NCI-H510A treated with DMSO at 0.1 percent for 48 hours (cell line): Measurements from ENCODE around the gene FIBCD1.
"Not testable (repeated sequence)": the region's sequence is repeated elsewhere in the genome, so short reads cannot be mapped to it uniquely, and the experiment has no call there.

Experiments used
- DNase-seq: peaks from one replicate; lab custom pipeline; 2025; lab: John Stamatoyannopoulos, UW

The FIBCD1 gene

DNA sequence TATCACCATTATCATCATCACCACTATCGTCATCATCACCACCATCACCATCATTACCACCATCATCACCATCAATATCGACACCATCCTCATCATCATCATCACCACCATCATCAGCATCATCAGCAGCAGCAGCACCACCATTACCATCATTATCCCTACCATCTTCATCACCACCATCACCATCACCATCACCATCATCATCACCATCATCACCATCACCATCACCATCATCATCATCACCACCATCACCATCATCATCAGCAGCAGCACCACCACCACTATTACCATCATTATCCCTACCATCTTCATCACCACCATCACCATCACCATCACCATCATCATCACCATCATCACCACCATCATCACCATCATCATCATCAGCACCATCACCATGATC is 15.9 kb upstream of the FIBCD1 start:
- not testable (repeated sequence) for DNase-seq

DNA sequence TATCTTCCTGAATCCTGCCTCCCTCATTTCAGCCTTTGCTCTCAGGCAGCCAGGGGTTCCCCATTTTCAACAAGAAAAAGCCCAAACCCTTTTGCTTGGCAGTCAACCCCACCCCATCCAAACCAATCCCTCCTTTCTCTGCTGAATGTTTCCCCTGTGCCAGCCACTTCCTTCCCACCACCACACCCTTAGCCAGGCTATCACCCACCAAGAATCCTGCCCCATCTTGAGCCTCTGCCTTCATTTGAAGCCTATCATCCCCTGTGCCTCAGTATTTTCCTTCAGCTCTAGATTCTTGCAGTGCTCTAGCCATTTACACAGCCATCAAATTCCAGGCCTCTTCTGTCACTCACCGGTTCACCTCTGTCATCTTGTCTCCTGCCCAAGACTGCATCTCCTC is 15.3 kb upstream of the FIBCD1 start:
- no peak for DNase-seq

DNA sequence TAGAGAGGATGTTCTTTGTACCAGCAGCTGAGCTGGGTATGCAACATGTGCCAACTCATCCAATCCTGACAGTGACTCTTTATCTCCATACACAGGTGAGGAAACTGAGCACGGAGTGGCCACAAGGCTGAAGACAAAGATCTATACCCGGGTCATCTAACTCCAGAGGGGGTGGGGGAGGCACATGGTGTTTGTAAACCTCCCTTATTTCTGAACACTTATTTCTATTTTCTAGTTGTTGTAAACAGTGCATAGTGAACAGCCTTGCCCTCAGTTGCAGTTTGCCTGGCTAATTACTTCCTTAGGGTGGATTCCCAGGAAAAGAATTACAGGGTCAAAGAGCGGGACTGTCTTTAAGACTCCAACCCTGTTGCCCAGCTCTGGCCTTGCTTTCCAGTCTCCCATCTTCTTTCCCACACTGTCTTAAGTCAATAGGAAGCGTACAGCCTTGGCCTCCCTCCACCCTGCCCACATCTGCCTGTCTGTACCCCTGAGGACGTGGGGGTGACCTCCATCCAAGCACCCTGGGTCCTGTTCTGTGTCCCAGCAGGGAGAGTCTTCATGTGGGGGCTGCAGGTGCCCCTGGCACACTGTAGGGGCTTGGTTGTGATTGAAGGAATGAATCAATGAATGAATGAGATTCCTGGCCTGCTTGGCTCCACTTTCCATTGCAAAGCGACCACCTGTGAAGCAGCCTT is 13.2 kb upstream of the FIBCD1 start:
- DNase-seq: no peak

DNA sequence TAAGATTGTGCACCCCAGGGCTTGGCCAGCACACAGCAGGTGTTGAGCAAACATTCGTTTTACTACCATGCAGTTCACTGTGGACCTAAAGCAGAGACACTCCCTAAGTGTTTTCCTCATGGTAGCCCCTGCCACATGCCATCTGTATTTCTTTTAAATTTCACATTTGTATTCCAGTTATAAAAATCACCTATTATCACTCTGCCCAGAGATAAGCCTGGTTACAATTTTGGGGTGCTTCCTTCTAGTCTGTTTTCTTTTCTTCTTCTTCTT is 10.9 kb upstream of the FIBCD1 start:
- no peak for DNase-seq

DNA sequence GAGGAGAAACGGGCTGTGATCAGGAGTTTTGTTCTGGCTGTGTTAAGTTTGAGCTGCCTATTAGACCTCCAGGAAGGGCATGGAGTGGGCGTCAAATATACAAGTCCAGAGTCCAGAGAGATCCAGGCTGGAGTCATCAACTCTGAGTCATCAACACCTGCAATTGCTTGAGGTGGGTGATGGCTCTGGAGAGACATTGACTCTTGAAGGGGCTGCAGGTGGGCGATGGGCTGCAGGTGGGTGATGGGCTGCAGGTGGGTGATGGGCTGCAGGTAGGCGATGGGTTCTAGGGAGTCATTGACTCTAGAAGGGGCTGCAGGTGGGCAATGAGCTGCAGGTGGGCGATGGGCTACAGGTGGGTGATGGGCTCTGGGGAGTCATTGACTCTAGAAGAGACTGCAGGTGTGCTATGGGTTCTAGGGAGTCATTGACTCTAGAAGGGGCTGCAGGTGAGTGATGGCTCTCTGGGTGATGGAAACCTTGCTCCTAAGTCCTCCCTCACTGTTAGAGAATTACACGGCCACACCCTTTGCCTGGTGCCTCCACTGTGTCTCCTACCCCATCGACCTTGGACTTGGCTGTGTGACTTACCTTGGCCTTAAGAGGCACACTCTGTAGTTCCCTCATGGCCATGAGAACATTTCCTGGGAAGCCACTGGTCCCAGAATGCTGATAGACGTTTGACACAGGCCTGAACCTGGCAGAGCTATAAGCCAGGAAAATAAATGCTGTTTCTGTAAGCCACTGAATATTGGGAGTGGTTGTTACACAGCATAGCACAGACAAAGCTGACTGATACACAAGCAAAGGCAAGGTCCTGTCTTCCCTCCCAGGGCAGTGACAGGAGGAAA is 10.4 kb upstream of the FIBCD1 start:
- DNase-seq: no peak

DNA sequence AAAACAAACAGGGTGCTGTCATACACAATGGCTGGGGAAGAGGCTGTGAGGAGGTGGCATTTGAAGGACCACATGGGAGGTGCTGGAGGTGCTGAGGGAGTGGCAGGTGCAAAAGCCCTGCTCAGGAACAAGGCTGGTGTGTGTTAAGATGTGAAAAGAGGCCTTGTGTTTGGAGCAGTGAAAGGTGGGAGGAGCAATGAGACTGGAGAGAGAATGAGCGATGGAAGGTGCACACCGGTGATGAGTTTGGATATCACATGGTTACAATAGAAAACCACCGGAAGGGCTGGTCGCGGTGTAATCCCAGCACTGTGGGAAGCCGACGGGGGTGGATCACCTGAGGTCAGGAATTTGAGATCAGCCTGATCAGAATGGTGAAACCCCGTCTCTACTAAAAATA is 9.2 kb upstream of the FIBCD1 start:
- peak; percentile 86 for DNase-seq

DNA sequence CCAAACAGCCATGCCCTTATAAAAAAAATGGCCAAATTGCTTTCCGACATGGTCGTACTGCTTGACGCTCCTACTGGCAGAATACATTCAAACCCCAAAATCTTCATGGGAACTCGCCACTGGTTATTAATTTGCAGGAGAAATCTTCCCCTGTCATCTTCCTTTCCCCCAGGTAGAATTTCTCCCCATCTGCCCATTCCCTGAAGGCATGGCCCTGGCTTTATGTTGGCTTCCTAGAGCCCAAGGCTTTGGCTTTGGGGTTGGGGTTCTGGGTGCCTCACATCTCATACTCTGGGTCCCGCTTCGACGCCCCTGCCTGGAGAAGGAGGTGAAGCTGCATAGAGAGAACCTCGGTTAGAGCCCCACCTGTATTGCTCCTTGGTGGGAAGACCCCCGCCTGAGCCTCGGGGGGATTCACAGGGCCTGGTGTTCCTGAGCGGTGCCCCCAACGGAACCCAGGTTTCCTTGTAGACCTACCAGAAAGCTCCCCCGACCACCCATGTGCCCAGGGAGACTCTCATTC is 8.6 kb upstream of the FIBCD1 start:
- no peak for DNase-seq

DNA sequence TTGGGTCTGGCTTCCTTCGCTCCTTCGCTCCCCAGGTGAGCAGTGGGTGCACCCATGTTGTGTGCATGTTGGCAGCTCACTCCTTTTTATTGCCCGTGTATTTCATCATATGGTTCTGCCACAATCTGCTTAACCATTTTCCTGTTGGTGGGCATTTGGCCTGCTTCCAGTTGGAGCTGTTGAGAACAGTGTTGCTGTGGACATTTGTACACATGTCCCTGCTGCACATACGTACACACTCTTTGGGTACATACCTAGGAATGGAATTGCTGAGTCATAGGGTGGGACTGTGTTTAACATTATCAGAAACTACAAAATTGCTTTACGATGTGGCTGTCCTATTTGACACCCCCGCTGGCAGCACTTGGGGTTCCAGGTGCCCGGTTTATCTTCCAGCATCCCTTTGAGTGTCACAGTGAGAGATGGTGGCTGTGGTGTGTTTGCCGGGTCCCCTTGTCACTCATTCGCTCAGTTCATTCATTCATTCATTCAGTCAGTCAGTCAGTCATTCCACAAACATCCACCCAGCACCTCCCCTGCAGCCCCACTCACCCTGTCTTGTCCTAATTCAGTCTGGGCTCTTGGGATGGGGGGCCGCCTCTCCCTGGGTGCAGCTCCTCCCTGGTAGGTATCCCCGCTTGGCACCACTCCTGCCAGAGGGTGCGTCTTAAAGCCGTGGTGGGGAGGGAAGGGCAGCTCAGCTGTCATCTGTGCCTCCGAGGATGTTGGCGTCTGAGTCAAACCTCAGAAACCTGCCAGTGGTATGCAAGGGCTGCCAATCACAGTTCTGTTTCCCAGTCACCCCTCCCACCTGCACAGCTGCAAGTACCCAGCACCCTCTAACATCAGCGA is 7.9 kb upstream of the FIBCD1 start:
- DNase-seq: peak; percentile 28

DNA sequence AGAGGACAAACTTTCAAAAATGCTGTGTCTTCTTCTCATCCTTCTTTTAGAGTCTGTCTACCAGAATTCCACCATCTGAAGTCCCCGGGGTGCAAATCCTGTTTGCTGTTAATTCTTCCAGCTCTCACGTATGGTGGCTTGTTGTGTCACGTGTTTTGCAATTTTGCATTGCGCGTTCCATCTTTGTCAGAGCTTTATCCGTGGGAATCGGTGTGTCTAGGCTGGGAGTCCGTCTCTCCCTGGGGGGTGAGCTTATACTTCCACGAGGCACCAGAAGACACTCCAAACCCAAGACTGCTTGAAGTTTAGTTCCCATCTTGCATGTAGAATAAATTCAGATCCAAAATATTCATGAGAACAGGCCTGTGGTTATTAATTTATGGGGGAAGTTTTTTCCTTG is 6.1 kb upstream of the FIBCD1 start:
- DNase-seq: no peak

DNA sequence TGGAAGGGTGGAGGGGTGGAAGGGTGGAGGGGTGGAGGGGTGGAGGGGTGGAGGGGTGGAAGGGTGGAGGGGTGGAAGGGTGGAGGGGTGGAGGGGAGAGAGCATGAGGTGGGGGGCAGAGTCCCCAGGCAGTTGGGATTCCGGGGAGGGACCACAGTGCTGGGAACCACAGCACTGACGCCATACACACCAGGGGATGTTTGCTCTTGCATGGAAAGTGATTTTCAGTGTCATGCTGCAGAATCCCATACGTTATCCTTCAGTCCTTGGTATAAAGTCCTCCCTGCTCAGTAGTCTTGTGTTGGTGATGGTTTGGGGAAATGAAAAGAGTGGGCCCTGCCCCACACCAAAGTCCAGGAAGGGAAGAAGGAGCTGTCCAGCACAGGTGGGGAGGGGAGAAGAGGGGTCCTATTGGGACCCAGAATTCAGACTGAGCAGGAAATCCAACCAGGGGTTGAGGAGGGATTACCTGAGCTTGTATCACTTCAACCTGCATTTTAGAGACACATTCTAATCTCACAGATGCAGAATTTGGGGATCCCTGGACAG is 5.5 kb upstream of the FIBCD1 start:
- peak; percentile 7 for DNase-seq

DNA sequence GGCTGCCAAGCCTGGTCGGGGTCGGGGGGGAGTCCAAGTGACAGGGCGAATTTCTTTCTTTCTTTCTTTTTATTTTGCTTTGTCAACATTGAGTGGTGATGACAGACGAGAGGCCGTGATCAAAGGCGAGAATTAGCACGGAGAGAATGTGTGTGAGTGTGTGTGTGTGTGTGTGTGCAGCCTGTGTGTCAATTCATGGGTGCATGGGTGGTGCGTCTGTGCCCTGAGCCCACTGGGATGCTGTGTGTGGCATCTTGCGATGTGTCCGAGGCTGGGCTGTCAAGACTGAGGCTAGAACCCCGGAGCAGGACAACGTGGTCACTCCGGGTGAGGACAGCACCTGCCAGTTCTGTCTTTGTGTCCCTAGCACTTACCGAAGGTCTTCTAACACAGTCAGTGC is 4.7 kb upstream of the FIBCD1 start:
- DNase-seq: no peak

DNA sequence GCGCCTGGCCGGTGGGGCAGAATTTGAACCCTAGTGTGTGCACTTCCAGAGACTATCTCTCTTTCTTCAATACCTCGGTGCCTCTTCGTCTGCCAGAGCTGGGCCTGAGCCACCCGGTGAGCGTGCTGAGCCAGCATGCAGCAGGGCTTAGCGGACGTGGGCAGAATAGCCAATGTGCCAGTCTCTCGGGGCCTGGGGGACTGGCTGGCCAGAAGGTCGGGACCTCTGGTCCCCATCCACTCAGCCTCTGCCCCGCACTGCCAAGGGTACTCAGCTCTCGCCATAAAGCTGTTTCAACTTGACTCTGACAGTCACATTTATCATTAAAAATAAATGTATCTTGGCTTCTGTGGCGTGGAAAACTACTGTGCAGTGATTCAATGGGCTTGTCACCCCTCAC is 4.2 kb upstream of the FIBCD1 start:
- no peak for DNase-seq

DNA sequence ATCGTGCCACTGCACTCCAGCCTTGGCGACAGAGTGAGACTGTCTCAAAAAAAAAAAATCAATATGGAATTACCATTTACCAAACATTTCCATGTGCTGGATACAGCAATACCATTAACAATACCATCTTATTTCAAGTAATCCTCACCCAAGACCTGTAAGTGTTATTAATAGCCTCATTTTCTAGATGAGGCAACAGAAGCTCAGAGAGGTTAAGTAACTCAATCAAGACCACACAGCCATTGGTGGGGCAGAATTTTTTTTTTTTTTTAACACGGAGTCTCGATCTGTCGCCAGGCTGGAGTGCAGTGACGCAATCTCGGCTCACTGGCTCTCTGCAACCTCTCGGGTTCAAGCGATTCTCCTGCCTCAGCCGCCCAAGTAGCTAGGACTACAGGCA is 3.6 kb upstream of the FIBCD1 start:
- DNase-seq: no peak

DNA sequence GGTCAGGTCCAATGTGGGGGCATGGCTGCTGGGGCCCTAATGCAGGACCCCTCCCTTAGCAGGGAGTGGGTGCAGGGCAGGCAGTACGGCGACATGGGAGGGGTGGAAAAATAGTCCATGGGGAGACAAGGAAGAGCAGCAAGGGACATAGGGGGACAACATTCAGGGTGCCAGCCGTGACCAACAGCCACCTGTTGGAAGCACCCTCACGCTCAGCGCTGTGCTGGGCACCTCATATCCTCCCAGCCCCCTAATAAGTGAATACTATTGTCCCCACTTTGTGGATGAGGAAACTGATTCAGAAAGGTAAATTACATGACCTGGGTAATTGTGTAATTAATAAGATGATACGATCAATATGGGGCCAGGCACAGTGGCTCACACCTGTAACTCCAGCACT is 3.0 kb upstream of the FIBCD1 start:
- no peak for DNase-seq

DNA sequence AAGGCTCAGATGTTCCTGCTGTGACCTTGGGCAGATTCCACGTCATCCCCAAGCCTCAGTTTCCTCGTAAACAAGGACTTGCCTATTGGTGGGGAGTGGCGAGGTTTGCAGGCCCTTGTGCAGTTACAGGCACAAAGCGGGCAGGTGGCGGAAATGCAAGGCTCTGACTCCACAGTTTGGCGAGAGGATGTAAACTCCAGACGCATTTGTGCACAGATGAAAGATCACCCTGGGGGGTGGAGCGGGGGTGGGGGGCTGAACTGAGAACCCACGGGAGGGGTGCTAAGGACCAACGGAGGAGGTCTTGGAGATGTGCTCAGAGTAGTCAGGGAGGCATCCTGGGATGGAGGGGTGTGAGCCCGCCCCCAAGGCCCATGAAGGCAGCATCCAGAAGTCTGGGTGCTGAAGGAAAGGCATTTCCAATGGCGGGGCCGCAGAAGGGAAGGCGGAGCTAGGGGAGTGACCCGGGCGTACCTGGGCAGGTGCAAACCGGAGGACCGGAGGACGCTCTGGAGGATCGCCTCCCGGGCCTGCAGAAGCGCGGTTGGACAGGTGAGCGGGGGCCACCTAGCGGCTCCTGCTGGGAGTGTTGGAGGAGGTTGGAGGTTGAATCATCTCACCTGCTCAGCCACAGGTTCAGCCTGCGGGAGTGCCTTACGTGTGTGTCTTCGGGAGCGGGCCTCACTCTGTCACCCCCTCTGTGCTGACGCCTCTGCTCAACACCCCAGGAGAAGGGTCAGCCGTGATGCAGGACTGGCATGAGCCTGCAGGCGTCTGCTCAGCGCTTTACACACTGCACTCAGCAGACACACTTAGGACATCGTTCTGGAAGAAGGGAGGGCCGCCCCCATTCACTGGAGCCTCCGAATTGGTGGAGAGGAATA is 1.9 kb upstream of the FIBCD1 start:
- peak; percentile 93 for DNase-seq

DNA sequence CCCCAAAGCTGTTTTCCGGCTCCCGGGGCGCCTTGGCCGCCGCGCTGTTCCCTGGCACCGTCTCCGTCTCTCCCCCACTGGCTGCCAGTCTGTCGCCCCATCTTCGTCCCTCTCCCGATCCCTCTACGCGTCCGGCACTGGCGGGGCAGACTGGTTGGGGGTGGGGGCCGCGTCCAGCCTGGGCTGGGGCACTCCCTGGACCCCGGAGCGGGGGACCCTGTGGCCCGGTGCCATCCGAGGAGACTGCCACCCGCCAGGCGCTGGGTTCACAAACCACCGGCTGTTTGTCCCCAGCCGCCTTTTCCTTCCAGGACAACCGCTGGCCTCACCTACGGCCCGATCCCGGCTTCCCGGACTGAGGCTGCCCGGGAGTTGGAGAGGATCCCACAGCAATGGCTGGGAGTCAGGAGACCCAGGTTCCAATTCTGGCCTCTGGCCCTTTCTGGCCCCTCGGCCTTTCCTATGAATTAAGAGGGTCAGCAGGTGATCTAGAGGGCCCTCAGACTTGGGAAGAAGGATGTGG is 1.0 kb upstream of the FIBCD1 start:
- DNase-seq: no peak

DNA sequence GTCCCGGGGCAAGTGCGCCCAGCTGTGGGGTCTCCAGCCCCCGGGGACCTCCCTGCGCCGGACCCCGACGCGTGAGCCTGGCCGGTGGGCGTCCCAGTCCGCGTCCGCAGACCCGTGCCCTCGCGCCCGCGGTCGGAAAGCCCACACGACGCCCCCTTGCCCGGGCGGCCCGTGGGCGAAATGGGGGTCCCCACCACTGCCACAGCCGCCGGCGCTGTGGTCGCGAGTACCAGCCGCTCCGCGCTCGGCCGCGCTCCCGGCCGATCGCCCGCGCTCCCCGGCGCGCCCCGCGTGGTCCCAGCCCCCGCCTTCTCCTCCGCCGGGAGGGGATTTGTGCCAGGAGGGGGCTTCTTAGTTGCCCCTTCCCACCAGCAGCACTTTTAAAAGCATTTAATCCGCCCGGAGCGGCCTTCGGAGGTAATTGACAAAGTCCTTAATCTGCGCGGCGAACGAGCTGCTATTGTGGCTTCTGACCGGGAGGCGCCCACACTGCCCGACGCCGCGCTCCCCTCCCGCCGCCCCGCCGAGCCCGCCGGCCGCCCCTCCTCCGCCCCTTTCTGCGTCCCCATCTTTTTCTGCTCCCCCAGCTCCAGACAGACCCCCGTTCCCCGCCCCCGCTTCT is 469 bp upstream of the FIBCD1 start:
- peak; percentile 12 for DNase-seq

DNA sequence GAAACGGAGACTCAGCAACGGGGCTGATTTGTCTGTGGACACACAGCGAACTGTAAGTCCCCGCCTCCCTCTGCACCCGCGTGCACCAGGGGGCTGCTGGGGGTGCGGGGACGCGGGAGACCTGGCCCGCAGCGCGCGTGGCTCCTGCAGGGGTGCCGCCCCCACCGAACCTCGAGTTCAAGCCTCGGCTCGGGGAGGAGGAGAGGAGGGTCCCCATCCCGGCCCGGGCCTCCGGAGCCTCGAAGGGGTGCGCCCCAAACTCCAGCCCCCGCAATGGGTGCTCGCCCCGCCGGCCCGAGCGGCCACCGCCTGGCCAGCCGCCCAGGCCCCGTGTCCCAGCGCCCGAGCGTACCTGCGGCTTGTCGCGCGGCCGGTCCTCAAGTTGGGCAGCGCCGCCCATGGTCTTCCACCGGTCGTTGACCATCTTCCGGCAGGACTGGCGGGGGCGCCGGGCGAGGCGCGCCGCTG is 829 bp downstream of the FIBCD1 start:
- no peak for DNase-seq

DNA sequence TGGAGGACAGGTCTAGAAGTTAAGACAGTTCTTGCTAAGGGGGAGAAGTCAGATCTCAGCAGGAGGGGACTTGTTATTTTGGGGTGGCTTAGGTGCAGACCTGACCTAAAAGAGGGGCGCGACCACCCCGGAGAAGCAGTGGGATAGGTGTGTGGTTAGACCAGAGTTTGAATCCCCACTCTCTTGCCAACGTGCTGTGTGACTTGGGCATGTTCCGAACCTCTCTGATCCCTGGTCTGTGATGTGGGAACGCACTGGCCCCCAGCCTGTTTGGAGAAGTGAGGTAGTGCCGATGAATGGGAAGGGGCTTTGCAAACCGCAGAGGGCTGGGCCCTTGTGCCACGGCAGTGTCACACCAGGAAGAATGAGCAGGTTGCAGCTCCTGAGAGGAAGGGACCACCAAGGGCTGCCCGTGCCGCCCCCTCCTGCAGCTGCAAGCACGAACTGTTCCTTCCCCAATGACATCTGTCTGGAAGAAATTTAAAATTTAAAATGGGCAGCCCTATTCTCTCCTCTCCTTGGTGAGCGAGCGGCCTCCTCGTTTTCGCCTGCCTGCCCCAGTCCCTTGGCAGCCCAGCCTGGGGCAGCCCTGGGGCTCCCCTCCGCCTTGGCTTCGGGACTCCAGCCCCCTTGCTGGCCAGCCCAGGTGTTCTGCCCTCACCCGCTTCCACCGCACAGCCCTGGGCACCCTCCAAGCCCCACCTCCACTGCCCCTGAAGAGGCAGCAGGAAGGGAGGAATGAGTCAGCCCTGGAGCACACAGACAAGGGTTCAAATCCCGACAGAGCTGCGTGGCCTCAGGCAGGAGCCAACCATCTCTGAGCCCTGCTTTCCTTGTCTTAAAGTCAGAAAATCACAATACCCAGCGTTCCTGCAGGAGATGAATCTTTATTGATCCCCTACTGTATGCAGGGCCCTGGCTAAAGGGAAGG is 1.6 kb downstream of the FIBCD1 start:
- no peak for DNase-seq
